ENCODE measurements around the gene SH3RF3. TPM values are rescaled to one million over a fixed set of nuclear protein-coding genes. Genes with fewer than 3 reads are reported as not detected.

Gene SH3RF3
- total RNA-seq, 1 donor from 2014 or later: under 0.01 TPM

DNA sequence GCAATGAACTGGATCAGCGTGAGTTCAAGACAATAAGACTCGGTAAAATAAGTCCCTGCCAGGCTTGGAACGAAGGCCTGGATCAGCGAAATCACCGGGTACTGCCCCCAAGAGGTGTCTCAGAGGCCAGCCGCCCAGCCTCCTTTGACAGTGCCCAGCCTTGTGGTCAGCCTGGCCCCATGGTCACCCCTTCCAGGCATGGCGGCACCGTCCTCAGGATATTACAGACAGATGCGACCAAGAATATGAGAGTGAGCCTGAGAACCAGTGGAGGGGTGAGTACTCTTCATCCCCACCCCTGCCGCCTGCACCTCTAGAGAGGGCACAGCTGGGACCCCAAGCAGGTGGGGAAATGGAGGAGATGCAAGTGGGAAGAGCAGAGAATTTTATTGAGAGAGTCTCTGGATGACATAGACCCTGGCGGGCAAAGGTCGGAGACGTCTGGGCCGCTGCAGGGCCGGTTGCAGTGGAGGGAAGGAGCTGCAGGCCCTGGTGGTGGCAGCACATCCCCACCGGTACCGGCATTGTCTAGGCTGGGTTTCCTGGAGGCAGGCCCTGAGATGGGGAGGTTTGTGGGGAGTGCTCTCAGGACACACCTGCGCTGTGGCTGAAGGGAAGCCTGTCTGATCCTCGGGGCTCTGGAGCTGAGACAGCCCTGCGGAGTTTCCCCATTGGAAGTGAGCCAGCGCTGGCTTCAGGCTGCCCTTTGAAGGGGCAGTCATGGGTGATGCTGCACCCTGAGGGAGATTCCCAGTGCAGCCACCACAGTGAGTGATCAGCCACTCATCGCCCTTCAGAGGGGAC is 294.8 kb downstream of the SH3RF3 start:
- Histone ChIP-seq H3K4me3 (ENCODE audit: low read depth, low read length) (no peak overlapping the region), H3K36me3 (ENCODE audit: control insufficient read depth, insufficient read depth, low read length) (no peaks in the 10 kb centered on the region), H3K27me3 (ENCODE audit: control insufficient read depth, insufficient read depth, low read length) (peaks cover 2% of the 10 kb centered on the region)
- TF ChIP-seq, protein P1, sequence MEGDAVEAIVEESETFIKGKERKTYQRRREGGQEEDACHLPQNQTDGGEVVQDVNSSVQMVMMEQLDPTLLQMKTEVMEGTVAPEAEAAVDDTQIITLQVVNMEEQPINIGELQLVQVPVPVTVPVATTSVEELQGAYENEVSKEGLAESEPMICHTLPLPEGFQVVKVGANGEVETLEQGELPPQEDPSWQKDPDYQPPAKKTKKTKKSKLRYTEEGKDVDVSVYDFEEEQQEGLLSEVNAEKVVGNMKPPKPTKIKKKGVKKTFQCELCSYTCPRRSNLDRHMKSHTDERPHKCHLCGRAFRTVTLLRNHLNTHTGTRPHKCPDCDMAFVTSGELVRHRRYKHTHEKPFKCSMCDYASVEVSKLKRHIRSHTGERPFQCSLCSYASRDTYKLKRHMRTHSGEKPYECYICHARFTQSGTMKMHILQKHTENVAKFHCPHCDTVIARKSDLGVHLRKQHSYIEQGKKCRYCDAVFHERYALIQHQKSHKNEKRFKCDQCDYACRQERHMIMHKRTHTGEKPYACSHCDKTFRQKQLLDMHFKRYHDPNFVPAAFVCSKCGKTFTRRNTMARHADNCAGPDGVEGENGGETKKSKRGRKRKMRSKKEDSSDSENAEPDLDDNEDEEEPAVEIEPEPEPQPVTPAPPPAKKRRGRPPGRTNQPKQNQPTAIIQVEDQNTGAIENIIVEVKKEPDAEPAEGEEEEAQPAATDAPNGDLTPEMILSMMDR (IDR thresholded peaks at IDR 0.05; ENCODE audit: insufficient read depth, low read length, severe bottlenecking): no peak
- DNase-seq (ENCODE audit: low read depth): no peak
- FAIRE-seq: no peak

DNA sequence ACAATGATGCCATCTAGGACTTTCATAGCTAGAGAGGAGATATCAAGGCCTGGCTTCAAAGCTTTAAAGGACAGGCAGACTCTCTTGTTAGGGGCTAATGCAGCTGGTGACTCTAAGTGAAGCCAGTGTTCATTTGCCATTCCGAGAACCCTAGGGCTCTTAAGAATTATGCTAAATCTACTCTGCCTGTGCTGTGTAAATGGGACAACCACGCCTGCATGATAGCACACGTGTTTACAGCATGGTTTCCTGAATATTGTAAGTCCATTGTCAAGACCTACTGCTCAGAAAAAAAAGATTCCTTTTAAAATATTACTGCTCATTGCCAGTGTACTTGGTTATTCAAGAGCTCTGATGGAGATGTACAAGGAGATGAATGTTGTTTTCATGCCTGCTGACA is 296.4 kb downstream of the SH3RF3 start:
- TF ChIP-seq, protein P1 (IDR thresholded peaks at IDR 0.05; ENCODE audit: insufficient read depth, low read length, severe bottlenecking): no peak
- Histone ChIP-seq H3K36me3 (ENCODE audit: control insufficient read depth, insufficient read depth, low read length) (no peaks in the 10 kb centered on the region), H3K27me3 (ENCODE audit: control insufficient read depth, insufficient read depth, low read length) (peaks cover 2% of the 10 kb centered on the region), H3K4me3 (ENCODE audit: low read depth, low read length) (no peak overlapping the region)
- FAIRE-seq (no peak), DNase-seq (ENCODE audit: low read depth) (no peak)

DNA sequence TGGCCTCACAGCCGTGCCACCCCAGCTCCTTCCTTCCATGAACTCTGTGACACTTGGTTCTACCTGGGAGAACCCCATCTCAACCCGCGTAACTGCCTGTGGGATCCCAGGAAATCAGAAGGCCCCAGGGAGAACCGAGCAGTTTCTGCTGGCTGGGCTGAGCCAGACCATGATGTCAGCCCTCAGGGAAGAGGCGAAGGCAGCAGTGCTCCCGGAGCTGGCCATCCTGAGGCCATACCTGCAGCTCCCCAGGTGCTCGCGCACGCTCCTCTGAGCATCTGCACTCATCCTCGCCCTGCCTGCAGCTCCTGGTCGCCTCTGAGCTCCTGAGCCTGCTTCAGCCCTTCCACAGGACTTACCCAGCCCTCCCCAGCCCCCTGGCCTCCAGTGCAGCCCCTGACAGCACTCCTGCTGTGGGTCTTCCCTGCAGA is 298.7 kb downstream of the SH3RF3 start:
- H3K36me3 ChIP-seq (ENCODE audit: control insufficient read depth, insufficient read depth, low read length): no peaks in the 10 kb centered on the region
- FAIRE-seq (no peak), DNase-seq (ENCODE audit: low read depth) (no peak)
- peaks cover 2% of the 10 kb centered on the region for H3K27me3 ChIP-seq (ENCODE audit: control insufficient read depth, insufficient read depth, low read length)
- H3K4me3 ChIP-seq (ENCODE audit: low read depth, low read length): no peak overlapping the region
- TF ChIP-seq, protein P1 (IDR thresholded peaks at IDR 0.05; ENCODE audit: insufficient read depth, low read length, severe bottlenecking): no peak

DNA sequence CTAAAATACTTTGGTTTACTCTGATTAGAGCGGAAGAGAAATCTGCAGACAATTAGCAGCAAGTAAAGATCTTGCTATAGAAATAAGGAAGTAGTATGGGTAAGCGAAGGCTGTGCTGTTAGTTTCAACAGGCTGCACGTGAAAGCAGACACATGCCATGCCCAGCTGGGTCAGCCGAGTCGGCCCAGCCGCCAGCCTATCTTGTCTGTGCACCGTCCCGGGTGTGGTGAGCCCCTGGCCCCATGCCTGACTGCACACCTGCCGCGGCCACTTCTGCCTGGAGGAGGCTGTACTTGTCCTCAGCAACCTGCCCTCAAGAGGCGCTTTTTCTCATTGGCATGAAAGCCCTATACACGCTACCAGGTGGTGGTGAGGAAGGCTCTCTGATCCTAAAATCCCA is 299.3 kb downstream of the SH3RF3 start:
- TF ChIP-seq, protein P1 (IDR thresholded peaks at IDR 0.05; ENCODE audit: insufficient read depth, low read length, severe bottlenecking): no peak
- FAIRE-seq (no peak), DNase-seq (ENCODE audit: low read depth) (no peak)
- Histone ChIP-seq H3K4me3 (ENCODE audit: low read depth, low read length) (no peak overlapping the region), H3K27me3 (ENCODE audit: control insufficient read depth, insufficient read depth, low read length) (peaks cover 1% of the 10 kb centered on the region), H3K36me3 (ENCODE audit: control insufficient read depth, insufficient read depth, low read length) (no peaks in the 10 kb centered on the region)

DNA sequence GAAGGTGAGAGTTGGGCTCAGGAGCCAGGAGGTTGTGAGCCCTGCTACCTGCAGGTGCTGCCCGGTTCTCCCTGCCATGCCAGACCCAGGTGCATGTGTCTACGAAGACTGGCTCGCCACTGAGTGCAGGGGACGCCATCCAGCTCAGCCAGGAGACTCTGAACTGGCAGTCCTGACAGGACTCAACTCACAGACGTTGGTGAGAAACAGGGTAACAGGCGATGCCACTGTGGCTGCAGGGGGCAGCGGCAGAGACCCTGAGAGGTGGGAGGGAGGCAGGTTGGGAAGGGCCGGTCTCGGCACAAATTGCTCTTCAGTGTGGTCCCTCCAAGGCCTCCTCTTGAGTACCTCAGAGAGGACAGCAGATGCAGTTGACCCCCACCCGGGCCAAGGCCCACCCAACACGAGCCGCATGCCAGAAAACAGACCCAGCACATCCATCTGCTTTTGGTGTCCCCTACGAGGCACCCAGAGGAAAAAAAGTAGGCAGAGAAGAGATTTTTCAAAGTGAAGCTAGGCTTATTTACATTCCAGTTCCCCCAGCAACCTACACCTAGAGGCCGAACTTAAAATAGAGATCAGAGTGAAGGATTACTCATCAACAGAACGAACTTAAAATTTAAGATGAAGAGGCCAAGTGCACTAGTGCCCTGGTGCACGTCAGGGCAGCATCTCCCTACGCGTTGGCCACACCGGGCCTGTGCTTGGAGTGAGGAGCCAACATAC is 300.0 kb downstream of the SH3RF3 start:
- no peak for DNase-seq (ENCODE audit: low read depth)
- TF ChIP-seq, protein P1 (IDR thresholded peaks at IDR 0.05; ENCODE audit: insufficient read depth, low read length, severe bottlenecking): no peak
- Histone ChIP-seq H3K4me3 (ENCODE audit: low read depth, low read length) (no peak overlapping the region), H3K27me3 (ENCODE audit: control insufficient read depth, insufficient read depth, low read length) (no peaks in the 10 kb centered on the region), H3K36me3 (ENCODE audit: control insufficient read depth, insufficient read depth, low read length) (no peaks in the 10 kb centered on the region)
- FAIRE-seq: no peak

All from bronchial epithelial cell (primary cell).